ENCODE measurements around the gene TRMU. TPM values are rescaled to one million over a fixed set of nuclear protein-coding genes. Genes with fewer than 3 reads are reported as not detected.
A peak's percentile ranks its signal among the peaks of the same experiment; 100 is the strongest.

TRMU gene
- total and polyA plus RNA-seq, 4 donors, result 24.1 to 42.3 (median 34.0) TPM

DNA sequence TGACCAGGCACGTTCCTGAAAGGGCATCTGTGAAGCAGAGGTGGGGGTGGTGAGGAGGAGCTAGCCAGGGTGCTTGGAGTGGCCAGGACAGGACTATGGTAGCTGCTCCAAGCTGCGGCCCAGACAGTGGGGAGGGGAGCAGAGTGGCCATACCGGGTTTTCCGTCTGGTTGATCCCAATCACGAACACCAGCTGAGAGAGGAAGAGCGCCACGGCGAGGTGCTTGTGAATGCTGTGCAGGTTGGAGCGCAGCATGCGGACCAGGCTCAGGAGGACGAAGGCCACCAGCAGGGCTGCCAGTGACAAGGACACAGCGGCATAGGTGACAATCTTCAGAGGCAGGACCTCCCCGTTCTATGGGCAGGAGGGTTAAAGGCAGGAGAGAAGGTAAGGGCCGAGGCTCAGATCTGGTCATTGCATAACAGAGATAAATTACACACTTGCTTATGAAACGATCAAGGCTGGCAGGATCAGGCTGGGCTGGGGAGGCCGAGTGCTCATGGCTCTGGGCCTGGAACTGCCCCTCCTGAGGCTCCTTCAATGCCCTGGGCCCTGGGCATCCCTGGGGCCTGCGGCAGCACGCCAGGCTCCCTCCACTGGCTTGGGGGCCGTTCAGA lies 41.5 kb downstream of the TRMU start:
- Histone ChIP-seq H3K9ac (ENCODE audit: insufficient read depth in 1 of 2, low read length in 2 of 2) (no peak overlapping the region), H3K4me3 (no peak overlapping the region)

DNA sequence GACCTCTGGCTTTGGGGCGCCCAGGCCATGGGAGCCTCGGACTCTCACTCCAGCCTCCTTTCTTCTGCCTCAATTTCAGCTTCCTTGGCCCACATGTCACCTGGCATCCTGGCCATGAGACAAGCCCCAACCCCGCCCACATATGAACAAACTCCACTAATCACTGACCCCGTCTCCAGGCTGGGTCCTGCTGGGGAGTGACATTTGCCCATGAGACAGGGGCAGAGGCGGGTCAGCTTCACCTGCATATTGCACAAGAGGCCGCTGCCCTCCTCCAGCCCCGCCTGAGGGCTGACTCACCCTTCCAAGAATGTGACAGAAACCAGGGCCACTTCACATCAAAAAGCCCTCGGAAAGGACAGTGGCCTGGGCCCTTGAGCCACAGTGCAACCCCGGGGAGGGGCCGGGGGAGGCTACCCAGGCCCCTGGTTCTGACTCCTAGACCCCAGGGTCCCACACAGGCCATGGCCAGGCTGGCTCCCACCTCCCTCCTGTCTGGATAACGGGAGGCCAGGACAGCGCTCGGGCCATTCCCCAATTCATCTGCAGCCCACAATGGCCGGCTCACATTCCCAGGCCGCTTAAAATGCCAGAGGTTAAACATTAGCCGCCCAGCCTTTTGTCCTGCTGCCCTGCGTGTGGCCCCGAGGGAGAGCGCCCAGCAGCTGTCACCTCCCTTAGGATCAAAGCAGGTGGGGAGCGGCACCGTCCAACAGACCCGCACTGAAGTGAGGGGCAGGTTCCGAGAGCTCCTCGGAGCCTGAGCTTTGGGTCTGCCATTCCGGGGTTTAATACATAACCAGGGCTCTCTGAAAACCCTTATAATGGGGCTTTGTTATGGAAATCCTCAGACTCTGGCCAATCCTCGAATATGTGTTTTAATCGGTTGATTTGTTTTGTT lies 42.3 kb downstream of the TRMU start:
- Histone ChIP-seq H3K9ac (ENCODE audit: insufficient read depth in 1 of 2, low read length in 2 of 2) (peak overlapping the region in 1 of 2 donors; percentile 18), H3K4me1 (ENCODE audit: control insufficient read depth in 5 of 5, insufficient read depth in 5 of 5, low read length in 5 of 5) (peaks cover 3 to 14% (median 5%) of the 10 kb centered on the region in 5 donors), H3K4me3 (no peak overlapping the region), H3K36me3 (ENCODE audit: control insufficient read depth in 4 of 4, insufficient read depth in 4 of 4, low read length in 4 of 4) (peaks cover 0 to 3% (median 0%) of the 10 kb centered on the region in 4 donors), H3K27me3 (ENCODE audit: control insufficient read depth in 3 of 3, insufficient read depth in 3 of 3, low read length in 2 of 3) (peaks cover 0 to 2% (median 0%) of the 10 kb centered on the region in 3 donors), H3K9me3 (ENCODE audit: control insufficient read depth in 4 of 4, insufficient read depth in 3 of 4, low read length in 3 of 4) (peaks cover 0 to 6% (median 0%) of the 10 kb centered on the region in 4 donors), H3K27ac (ENCODE audit: low read depth in 1 of 2, low read length in 1 of 2) (peak overlapping the region in 1 of 2 donors; percentile 90)
- ATAC-seq (ENCODE audit: insufficient read depth, low FRiP score) (peak; percentile 64), DNase-seq (peak; percentile 34 to 54 (median 46))
- 60 to 86% methylated on average over 27 of the region's 27 CpGs for WGBS, 2 donors
- TF ChIP-seq, protein P1, sequence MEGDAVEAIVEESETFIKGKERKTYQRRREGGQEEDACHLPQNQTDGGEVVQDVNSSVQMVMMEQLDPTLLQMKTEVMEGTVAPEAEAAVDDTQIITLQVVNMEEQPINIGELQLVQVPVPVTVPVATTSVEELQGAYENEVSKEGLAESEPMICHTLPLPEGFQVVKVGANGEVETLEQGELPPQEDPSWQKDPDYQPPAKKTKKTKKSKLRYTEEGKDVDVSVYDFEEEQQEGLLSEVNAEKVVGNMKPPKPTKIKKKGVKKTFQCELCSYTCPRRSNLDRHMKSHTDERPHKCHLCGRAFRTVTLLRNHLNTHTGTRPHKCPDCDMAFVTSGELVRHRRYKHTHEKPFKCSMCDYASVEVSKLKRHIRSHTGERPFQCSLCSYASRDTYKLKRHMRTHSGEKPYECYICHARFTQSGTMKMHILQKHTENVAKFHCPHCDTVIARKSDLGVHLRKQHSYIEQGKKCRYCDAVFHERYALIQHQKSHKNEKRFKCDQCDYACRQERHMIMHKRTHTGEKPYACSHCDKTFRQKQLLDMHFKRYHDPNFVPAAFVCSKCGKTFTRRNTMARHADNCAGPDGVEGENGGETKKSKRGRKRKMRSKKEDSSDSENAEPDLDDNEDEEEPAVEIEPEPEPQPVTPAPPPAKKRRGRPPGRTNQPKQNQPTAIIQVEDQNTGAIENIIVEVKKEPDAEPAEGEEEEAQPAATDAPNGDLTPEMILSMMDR (IDR thresholded peaks at IDR 0.05; ENCODE audit: control extremely low read depth, extremely low read depth), result no peak

More for the DNA sequence above, 41.5 kb downstream of the TRMU start:
- peak; percentile 4 for ATAC-seq (ENCODE audit: insufficient read depth, low FRiP score)
- H3K27me3 ChIP-seq (ENCODE audit: control insufficient read depth in 3 of 3, insufficient read depth in 3 of 3, low read length in 2 of 3), result peaks cover 0 to 2% (median 0%) of the 10 kb centered on the region in 3 donors
- H3K9me3 ChIP-seq (ENCODE audit: control insufficient read depth in 4 of 4, insufficient read depth in 3 of 4, low read length in 3 of 4), result peaks cover 0 to 6% (median 0%) of the 10 kb centered on the region in 4 donors
- H3K36me3 ChIP-seq (ENCODE audit: control insufficient read depth in 4 of 4, insufficient read depth in 4 of 4, low read length in 4 of 4), result peaks cover 0 to 3% (median 0%) of the 10 kb centered on the region in 4 donors
- no peak for DNase-seq
- peaks cover 3 to 14% (median 5%) of the 10 kb centered on the region in 5 donors for H3K4me1 ChIP-seq (ENCODE audit: control insufficient read depth in 5 of 5, insufficient read depth in 5 of 5, low read length in 5 of 5)
- 76 to 82% methylated on average over 19 of the region's 19 CpGs for WGBS, 2 donors
- TF ChIP-seq, protein P1 (IDR thresholded peaks at IDR 0.05; ENCODE audit: control extremely low read depth, extremely low read depth), result no peak
- H3K27ac ChIP-seq (ENCODE audit: low read depth in 1 of 2, low read length in 1 of 2), result peak overlapping the region in 1 of 2 donors; percentile 87

DNA sequence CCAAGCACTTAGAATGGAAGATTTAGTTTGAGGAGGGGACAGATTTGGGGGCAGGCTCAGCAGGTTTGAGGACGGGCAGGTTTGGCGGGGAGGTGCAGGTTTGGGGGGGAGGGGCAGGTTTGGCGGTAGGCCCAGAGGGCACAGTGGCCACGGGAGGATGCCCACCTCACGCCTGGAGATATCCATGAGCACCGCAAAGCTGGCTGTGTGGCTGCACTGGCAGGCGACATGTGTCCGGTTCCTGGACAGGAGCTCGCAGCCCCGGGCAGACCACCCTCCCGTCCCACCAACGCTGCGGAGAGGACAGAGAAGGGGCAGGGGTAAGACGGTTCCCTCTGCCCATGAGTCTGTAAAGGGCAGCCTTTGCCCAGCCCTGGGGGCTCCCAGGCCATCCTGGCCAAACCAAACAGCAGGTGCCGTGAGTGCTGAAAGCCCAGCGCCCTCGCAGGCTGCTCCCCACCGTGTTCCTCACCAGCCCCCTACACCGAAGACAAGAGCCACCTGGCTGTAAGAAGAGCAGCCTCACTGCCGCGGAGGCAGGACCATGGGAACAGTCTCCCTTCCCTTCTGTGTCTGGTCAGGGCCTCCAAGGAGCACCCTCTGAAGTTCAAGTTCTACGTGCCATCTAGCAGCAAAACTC lies 43.0 kb downstream of the TRMU start:
- ATAC-seq (ENCODE audit: insufficient read depth, low FRiP score) (no peak), DNase-seq (no peak)
- TF ChIP-seq, protein P1 (IDR thresholded peaks at IDR 0.05; ENCODE audit: control extremely low read depth, extremely low read depth), result no peak
- peaks cover 0 to 6% (median 0%) of the 10 kb centered on the region in 4 donors for H3K9me3 ChIP-seq (ENCODE audit: control insufficient read depth in 4 of 4, insufficient read depth in 3 of 4, low read length in 3 of 4)
- H3K9ac ChIP-seq (ENCODE audit: insufficient read depth in 1 of 2, low read length in 2 of 2), result no peak overlapping the region
- H3K4me3 ChIP-seq, result no peak overlapping the region
- peak overlapping the region in 1 of 2 donors; percentile 90 for H3K27ac ChIP-seq (ENCODE audit: low read depth in 1 of 2, low read length in 1 of 2)
- peaks cover 3 to 14% (median 5%) of the 10 kb centered on the region in 5 donors for H3K4me1 ChIP-seq (ENCODE audit: control insufficient read depth in 5 of 5, insufficient read depth in 5 of 5, low read length in 5 of 5)
- no peaks in the 10 kb centered on the region for H3K36me3 ChIP-seq (ENCODE audit: control insufficient read depth in 4 of 4, insufficient read depth in 4 of 4, low read length in 4 of 4)
- peaks cover 0 to 2% (median 0%) of the 10 kb centered on the region in 3 donors for H3K27me3 ChIP-seq (ENCODE audit: control insufficient read depth in 3 of 3, insufficient read depth in 3 of 3, low read length in 2 of 3)
- 59 to 75% methylated on average over 20 to 22 of the region's 22 CpGs for WGBS, 2 donors

Data from lung (tissue), 12 donors.